Fibroblast of pulmonary artery (primary cell): ENCODE measurements around the gene PRR12.

Experiments used
- DNase-seq: peaks from one replicate; pipeline ENCODE4 v3.0.0-alpha.2; 2010; ENCODE audit warnings: low read depth
- H3K4me3 ChIP-seq: replicated peaks from 2 replicates; pipeline ENCODE4 v1.5.1; 2011; ENCODE audit warnings: low read depth, mild to moderate bottlenecking, control low read depth, low read length, moderate library complexity
- CTCF ChIP-seq: IDR thresholded peaks from 2 replicates; pipeline ENCODE4 v1.5.1; 2011; ENCODE audit warnings: mild to moderate bottlenecking, control low read depth, low read length, inconsistent platforms; ENCODE audit errors: missing control alignments

PRR12 gene

GRCh38 chr19:49599378-49600295 is 8.7 kb downstream of the PRR12 start:
- H3K4me3 ChIP-seq = no peak overlapping the region
- DNase-seq = no peak

GRCh38 chr19:49601482-49602038 is 10.6 kb downstream of the PRR12 start:
- no peak overlapping the region for H3K4me3 ChIP-seq
- no peak for TF ChIP-seq CTCF
- DNase-seq = no peak

More at GRCh38 chr19:49599378-49600295, 8.7 kb downstream of the PRR12 start:
- TF ChIP-seq CTCF = no peak

GRCh38 chr19:49602806-49603205 is 11.8 kb downstream of the PRR12 start:
- TF ChIP-seq CTCF = no peak
- H3K4me3 ChIP-seq = no peak overlapping the region
- no peak for DNase-seq

GRCh38 chr19:49605605-49606004 is 14.6 kb downstream of the PRR12 start:
- H3K4me3 ChIP-seq = no peak overlapping the region
- no peak for TF ChIP-seq CTCF
- DNase-seq = no peak

- TF ChIP-seq CTCF = no peak
- no peak for DNase-seq
- no peak overlapping the region for H3K4me3 ChIP-seq
Observed at GRCh38 chr19:49609499-49610092, 18.6 kb downstream of the PRR12 start.

- DNase-seq = no peak
- H3K4me3 ChIP-seq = no peak overlapping the region
- TF ChIP-seq CTCF = no peak
Observed at GRCh38 chr19:49613374-49613773, 22.4 kb downstream of the PRR12 start.
